Measurements from ENCODE around the gene RAE1.

GRCh38 chr20:57315083-57315975 is 35.7 kb upstream of the RAE1 start:
- TF ChIP-seq EZH2 (IDR thresholded peaks at IDR 0.05) (no peak), POLR2AphosphoS5 (IDR thresholded peaks at IDR 0.05; ENCODE audit: borderline replicate concordance, low read depth, low read length) (no peak), FOXP2 (optimal IDR thresholded peaks at IDR 0.05; ENCODE audit: control extremely low read depth, extremely low read length, insufficient read depth) (no peak)
